SK-MEL-5 (cell line): ENCODE measurements around the gene NT5C3B. TPM values are rescaled to one million over a fixed set of nuclear protein-coding genes. Genes with fewer than 3 reads are reported as not detected.
"Not testable (repeated sequence)": the region's sequence is repeated elsewhere in the genome, so short reads cannot be mapped to it uniquely, and the experiment has no call there.

Source experiments
- DNase-seq: peaks from one replicate; pipeline ENCODE4 v3.0.0-alpha.2; 2016; ENCODE audit warnings: low read depth, low spot score
- in situ Hi-C: cut with HindIII; loops from 2 replicates; pipeline ENCODE4 v1.10.0; 2016; ENCODE audit warnings: low sequenced_read_pairs, high pct_unique_total_duplicates, low pct_unique_long_range_greater_than_20kb
- total RNA-seq: library from RNA; depleted of rRNA; stranded (reverse); fragments of >200 nt; shearing (Covaris generic); gene quantifications from 2 replicates; pipeline ENCODE4 v1.2.3, GENCODE V29; 2014

NT5C3B gene
- total RNA-seq, 1 experiment from 2014 or later = 86.3 TPM

- DNase-seq = no peak
- in situ Hi-C loops = no loop called here
These were observed 39.7 kb downstream of the NT5C3B start for GRCh38 chr17:41796121-41796895.

- in situ Hi-C loops = no loop called here
- DNase-seq = no peak
These were observed 41.5 kb downstream of the NT5C3B start for GRCh38 chr17:41794540-41794975.

GRCh38 chr17:41793784-41794539 is 42.1 kb downstream of the NT5C3B start:
- in situ Hi-C loops = no loop called here

GRCh38 chr17:41792845-41793783 is 42.9 kb downstream of the NT5C3B start:
- DNase-seq = no peak

More at GRCh38 chr17:41793784-41794539, 42.1 kb downstream of the NT5C3B start:
- DNase-seq = no peak

GRCh38 chr17:41787021-41787418 is 49.0 kb downstream of the NT5C3B start:
- in situ Hi-C loops = no loop called here
- no peak for DNase-seq

More at GRCh38 chr17:41792845-41793783, 42.9 kb downstream of the NT5C3B start:
- in situ Hi-C loops = no loop called here

GRCh38 chr17:41786227-41787020 is 49.6 kb downstream of the NT5C3B start, which contains the start of gene JUP:
JUP (minus strand) TSS chr17:41786711; CDS start chr17:41771854, 14,857 bp downstream.
- in situ Hi-C loops = no loop called here
- peak; percentile 99 for DNase-seq

- DNase-seq = no peak
- in situ Hi-C loops = no loop called here
These were observed 50.2 kb downstream of the NT5C3B start for GRCh38 chr17:41785859-41786226.

- no peak for DNase-seq
- in situ Hi-C loops = no loop called here
These were observed 50.8 kb downstream of the NT5C3B start for GRCh38 chr17:41785091-41785858.

- DNase-seq = no peak
- in situ Hi-C loops = no loop called here
These were observed 51.8 kb downstream of the NT5C3B start for GRCh38 chr17:41784207-41784744.

GRCh38 chr17:41782142-41782541 is 53.9 kb downstream of the NT5C3B start:
- no peak for DNase-seq
- in situ Hi-C loops = no loop called here

GRCh38 chr17:41781404-41782110 is 54.5 kb downstream of the NT5C3B start:
- no peak for DNase-seq
- in situ Hi-C loops = no loop called here

- in situ Hi-C loops = no loop called here
- DNase-seq = no peak
These were observed 56.1 kb downstream of the NT5C3B start for GRCh38 chr17:41779954-41780353.

- DNase-seq = no peak
- in situ Hi-C loops = no loop called here
These were observed 58.4 kb downstream of the NT5C3B start for GRCh38 chr17:41777574-41778188.

GRCh38 chr17:41777157-41777573 is 58.9 kb downstream of the NT5C3B start:
- in situ Hi-C loops = no loop called here
- no peak for DNase-seq

- DNase-seq, in situ Hi-C loops: not testable (repeated sequence)
These were observed 59.7 kb downstream of the NT5C3B start for GRCh38 chr17:41776262-41776900.
